HFF-Myc (cell line): ENCODE measurements around the gene ZNF506.
"Not testable (repeated sequence)": the region's sequence is repeated elsewhere in the genome, so short reads cannot be mapped to it uniquely, and the experiment has no call there.

ENCODE experiments used
- DNase-seq: peaks from one replicate; pipeline ENCODE4 v3.0.0-alpha.2; 2011; ENCODE audit warnings: low read depth; ENCODE audit errors: extremely low read depth
- H3K4me3 ChIP-seq: replicated peaks from 2 replicates; pipeline ENCODE4 v1.5.1; 2011; ENCODE audit warnings: low read depth, mild to moderate bottlenecking, control low read depth, low read length
- CTCF ChIP-seq: IDR thresholded peaks from 2 replicates; pipeline ENCODE4 v1.5.1; 2012; ENCODE audit warnings: mild to moderate bottlenecking, low read depth, low read length, control low read depth; ENCODE audit errors: missing control alignments

ZNF506 gene

GRCh38 chr19:19849056-19849455 is 27.5 kb upstream of the ZNF506 start:
- no peak for TF ChIP-seq CTCF
- DNase-seq, result no peak
- no peak overlapping the region for H3K4me3 ChIP-seq

GRCh38 chr19:19847781-19848180 is 26.2 kb upstream of the ZNF506 start:
- DNase-seq, result no peak
- TF ChIP-seq CTCF, result no peak
- no peak overlapping the region for H3K4me3 ChIP-seq

- no peak overlapping the region for H3K4me3 ChIP-seq
- TF ChIP-seq CTCF, result no peak
- no peak for DNase-seq
Measured at GRCh38 chr19:19835560-19836038, 14.0 kb upstream of the ZNF506 start.

DNA sequence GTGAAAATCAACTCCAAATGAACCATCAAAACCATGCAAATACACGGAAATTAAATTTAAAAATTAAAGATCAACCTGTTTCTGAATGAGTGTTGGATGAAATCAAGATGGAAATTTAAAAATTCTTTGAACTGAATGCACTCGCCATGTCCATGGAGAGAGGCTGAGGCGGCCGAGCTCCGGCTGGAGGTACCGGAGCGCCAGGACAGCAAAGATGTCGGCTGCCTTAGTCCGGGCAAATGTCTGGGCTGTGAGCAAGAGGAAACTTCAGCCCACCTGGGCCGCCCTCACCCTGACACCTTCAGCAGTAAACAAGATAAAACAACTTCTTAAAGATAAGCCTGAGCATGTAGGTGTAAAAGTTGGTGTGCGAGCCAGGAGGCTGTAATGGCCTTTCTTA is 5.3 kb upstream of the ZNF506 start:
- no peak for TF ChIP-seq CTCF
- DNase-seq, result no peak
- no peak overlapping the region for H3K4me3 ChIP-seq

DNA sequence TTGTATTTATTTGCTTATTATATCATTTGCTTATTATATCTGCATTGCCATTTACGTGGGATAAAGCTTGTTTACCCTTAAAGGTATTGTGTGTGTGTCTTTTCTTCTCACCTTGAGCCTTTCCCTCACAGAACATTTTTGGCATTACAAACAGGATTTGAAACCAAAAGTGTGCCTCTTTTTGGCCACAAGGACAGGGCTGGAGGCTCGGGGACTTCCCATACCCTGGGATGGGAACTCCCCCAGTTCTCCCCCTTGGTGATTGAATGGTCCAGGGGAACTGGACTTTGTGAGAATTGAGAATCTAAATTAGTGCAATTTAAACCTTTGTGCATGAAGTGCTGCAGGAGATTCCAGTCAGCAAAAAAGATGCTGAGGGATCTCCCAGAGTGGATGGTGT is 2.4 kb upstream of the ZNF506 start:
- no peak for TF ChIP-seq CTCF
- H3K4me3 ChIP-seq, result no peak overlapping the region

GRCh38 chr19:19821976-19822375 is 426 bp upstream of the ZNF506 start:
- peak overlapping the region; percentile 40; the same call in 1 of the 2 replicates for H3K4me3 ChIP-seq
- not testable (repeated sequence) for DNase-seq

More for the DNA sequence above, 2.4 kb upstream of the ZNF506 start:
- no peak for DNase-seq

DNA sequence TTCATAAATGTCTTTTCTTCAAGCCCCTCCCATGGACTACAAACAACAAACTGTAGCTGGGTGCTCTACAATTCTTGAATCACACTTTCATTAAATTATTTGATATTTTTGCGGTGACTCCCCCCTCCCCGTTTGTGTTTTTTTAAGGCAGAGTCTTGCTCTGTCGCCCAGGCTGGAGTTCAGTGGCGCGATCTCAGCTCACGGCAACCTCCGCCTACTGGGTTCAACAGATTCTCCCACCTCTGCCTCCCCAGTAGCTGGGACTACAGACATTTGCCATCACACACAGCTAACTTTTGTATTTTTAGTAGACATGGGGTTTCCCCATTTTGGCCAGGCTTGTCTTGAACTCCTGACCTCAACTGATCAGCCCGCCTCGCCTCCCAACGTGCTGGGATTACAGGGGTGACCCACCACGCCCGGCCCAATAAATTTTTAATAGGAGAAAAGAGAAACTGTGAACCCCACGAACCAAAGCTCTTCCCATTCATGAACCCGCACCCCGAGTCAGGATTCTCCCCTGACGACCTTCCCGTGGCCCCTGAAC is 703 bp downstream of the ZNF506 start:
- no peak for TF ChIP-seq CTCF
- no peak for DNase-seq
- peak overlapping the region; percentile 40 for H3K4me3 ChIP-seq
